Upper lobe of left lung (tissue), 4 donors: ENCODE measurements around the gene DLX3.

Experiments used
- EP300 ChIP-seq, 4 donors: sonication (generic); formaldehyde crosslinking; IDR thresholded peaks; one replicate each; pipeline ENCODE4 v1.5.1; 2017; ENCODE audit warnings: antibody characterized with exemption in 4 of 4, control low read depth in 2 of 4
- POLR2A ChIP-seq, 4 donors: fragments of 450-650 bp; IDR thresholded peaks; one replicate each; pipeline ENCODE4 v1.5.1; 2016 to 2017; ENCODE audit warnings: antibody characterized with exemption in 4 of 4, mild to moderate bottlenecking in 2 of 4
- POLR2AphosphoS5 ChIP-seq, 2 donors: sonication (generic); formaldehyde crosslinking; IDR thresholded peaks; one replicate each; pipeline ENCODE4 v1.5.1; 2017; ENCODE audit warnings: antibody characterized with exemption in 2 of 2
- TF ChIP-seq, protein P1 (sequence below), 6 experiments: fragments of 450-650 bp in 4 of 6; fragments of 200-600 bp in 2 of 6; sonication (generic) in 2 of 6; IDR thresholded peaks; one replicate each; pipeline ENCODE4 v1.5.1; 2016 to 2019; ENCODE audit warnings: antibody characterized with exemption in 6 of 6

DNA sequence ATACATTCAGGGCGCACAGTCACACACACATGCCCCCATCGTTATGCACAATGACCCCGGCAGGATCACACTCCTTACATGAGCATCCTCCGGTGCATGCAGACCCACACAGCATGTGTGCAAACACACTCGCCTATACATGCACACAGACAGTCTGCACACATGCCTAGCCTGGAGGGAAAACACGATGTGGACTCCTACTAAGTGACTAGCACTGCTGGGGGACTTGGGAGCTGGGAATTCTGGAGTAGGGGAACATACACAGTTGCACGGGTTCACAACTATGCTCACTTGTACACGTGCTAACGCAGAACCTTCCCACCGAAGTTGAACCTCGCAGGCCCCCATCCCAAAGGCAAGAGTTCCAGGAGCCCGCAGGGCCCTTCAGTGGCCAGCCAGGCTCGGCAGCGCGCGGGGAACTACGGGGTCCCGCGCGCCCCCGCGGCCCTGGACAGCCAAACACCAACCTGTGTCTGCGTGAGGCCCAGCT lies 2.0 kb downstream of the DLX3 start:
- TF ChIP-seq, protein P1, sequence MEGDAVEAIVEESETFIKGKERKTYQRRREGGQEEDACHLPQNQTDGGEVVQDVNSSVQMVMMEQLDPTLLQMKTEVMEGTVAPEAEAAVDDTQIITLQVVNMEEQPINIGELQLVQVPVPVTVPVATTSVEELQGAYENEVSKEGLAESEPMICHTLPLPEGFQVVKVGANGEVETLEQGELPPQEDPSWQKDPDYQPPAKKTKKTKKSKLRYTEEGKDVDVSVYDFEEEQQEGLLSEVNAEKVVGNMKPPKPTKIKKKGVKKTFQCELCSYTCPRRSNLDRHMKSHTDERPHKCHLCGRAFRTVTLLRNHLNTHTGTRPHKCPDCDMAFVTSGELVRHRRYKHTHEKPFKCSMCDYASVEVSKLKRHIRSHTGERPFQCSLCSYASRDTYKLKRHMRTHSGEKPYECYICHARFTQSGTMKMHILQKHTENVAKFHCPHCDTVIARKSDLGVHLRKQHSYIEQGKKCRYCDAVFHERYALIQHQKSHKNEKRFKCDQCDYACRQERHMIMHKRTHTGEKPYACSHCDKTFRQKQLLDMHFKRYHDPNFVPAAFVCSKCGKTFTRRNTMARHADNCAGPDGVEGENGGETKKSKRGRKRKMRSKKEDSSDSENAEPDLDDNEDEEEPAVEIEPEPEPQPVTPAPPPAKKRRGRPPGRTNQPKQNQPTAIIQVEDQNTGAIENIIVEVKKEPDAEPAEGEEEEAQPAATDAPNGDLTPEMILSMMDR (IDR thresholded peaks at IDR 0.05), result no peak
- TF ChIP-seq POLR2AphosphoS5 (IDR thresholded peaks at IDR 0.05) (no peak), POLR2A (IDR thresholded peaks at IDR 0.05) (no peak), EP300 (IDR thresholded peaks at IDR 0.05) (no peak)
